NB4 (cell line): ENCODE measurements around the gene MEX3D.

ENCODE experiments used
- DNase-seq: peaks from one replicate; pipeline ENCODE4 v3.0.0; 2010; ENCODE audit warnings: low read depth
- H3K4me3 ChIP-seq: one replicate; pipeline ENCODE4 v1.5.1; 2011; ENCODE audit warnings: mild to moderate bottlenecking, low read depth, low read length, moderate library complexity
- MYC ChIP-seq: IDR thresholded peaks from 2 replicates; pipeline ENCODE4 v1.6.1; 2011; ENCODE audit warnings: low read depth, low read length
- POLR2A ChIP-seq: IDR thresholded peaks from 2 replicates; pipeline ENCODE4 v1.6.1; 2011; ENCODE audit warnings: mild to moderate bottlenecking; ENCODE audit not compliant: insufficient read length; ENCODE audit errors: extremely low read depth
- TF ChIP-seq, protein P1 (sequence below): IDR thresholded peaks from 2 replicates; pipeline ENCODE4 v1.6.1; 2011; ENCODE audit warnings: low read depth, low read length
- TF ChIP-seq, protein P2 (sequence below): IDR thresholded peaks from one replicate; pipeline ENCODE4 v1.5.1; 2012; ENCODE audit warnings: low read depth, low read length

Gene MEX3D

DNA sequence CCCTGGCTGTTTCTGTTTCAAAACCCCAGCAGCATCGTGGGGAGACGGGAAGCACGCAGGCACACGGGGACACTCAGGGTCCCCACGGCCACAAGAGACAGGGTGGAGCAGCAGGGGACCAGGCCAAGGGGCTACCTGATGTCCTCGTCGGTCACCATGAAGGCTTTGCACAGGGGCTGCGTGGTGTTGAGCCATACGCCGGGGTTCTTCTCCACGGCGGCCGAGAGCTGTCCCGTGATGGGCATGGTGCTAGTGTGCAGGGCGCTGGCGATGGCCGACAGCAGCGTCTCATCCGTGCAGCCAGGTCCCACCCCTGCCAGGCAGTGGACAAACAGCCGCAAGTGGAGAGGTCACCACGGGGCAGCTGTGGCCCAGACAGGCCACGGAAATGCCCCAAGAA lies 12.8 kb upstream of the MEX3D start:
- TF ChIP-seq, protein P1, sequence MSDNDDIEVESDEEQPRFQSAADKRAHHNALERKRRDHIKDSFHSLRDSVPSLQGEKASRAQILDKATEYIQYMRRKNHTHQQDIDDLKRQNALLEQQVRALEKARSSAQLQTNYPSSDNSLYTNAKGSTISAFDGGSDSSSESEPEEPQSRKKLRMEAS: no peak
- no peak for TF ChIP-seq POLR2A
- TF ChIP-seq MYC: no peak
- TF ChIP-seq, protein P2, sequence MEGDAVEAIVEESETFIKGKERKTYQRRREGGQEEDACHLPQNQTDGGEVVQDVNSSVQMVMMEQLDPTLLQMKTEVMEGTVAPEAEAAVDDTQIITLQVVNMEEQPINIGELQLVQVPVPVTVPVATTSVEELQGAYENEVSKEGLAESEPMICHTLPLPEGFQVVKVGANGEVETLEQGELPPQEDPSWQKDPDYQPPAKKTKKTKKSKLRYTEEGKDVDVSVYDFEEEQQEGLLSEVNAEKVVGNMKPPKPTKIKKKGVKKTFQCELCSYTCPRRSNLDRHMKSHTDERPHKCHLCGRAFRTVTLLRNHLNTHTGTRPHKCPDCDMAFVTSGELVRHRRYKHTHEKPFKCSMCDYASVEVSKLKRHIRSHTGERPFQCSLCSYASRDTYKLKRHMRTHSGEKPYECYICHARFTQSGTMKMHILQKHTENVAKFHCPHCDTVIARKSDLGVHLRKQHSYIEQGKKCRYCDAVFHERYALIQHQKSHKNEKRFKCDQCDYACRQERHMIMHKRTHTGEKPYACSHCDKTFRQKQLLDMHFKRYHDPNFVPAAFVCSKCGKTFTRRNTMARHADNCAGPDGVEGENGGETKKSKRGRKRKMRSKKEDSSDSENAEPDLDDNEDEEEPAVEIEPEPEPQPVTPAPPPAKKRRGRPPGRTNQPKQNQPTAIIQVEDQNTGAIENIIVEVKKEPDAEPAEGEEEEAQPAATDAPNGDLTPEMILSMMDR: no peak
- no peak overlapping the region for H3K4me3 ChIP-seq

DNA sequence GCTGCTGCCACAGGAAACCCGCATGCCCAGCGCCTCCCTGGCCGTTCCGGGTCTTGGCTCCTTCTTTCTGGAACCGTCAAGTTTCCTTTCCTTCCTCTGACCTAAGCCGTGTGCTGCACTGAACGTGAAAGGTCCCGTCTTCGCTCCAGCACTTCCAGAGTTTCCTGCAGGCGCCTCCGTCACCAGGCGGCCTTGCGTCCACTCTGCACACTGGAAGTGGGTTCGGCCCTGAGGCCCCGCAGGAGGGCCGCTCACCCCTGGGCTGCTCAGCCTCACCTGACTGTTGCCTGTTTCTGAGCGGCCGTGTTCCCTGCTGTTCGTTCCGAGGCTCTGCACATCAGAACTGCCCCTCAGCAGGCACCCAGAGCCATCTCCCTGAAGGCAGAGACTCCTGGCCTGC lies 12.3 kb upstream of the MEX3D start:
- H3K4me3 ChIP-seq: no peak overlapping the region
- TF ChIP-seq, protein P1: no peak
- TF ChIP-seq, protein P2: no peak
- no peak for TF ChIP-seq MYC
- TF ChIP-seq POLR2A: no peak
- no peak for DNase-seq

More for the DNA sequence above, 12.8 kb upstream of the MEX3D start:
- DNase-seq: no peak

DNA sequence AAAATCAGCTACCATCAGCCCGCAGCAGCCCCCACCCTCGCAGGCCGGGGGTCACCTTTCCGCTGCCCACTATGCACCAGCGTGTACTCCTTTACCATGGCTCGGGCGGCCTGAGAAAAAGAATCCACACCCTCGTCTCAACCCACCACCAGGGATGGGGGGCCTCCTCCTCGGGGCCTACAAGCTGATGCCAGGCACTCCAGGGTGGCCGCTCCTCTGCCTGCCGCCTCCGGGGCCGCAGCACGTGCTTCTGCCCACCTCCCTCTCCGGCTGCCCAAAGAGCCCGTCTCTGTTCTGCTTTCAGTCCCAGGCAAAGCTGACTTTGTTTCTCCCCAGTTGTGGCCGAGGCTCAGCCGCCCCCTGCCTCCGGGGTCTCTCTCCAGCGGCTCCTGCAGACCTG lies 11.1 kb upstream of the MEX3D start:
- TF ChIP-seq, protein P2: no peak
- H3K4me3 ChIP-seq: no peak overlapping the region
- DNase-seq: no peak

DNA sequence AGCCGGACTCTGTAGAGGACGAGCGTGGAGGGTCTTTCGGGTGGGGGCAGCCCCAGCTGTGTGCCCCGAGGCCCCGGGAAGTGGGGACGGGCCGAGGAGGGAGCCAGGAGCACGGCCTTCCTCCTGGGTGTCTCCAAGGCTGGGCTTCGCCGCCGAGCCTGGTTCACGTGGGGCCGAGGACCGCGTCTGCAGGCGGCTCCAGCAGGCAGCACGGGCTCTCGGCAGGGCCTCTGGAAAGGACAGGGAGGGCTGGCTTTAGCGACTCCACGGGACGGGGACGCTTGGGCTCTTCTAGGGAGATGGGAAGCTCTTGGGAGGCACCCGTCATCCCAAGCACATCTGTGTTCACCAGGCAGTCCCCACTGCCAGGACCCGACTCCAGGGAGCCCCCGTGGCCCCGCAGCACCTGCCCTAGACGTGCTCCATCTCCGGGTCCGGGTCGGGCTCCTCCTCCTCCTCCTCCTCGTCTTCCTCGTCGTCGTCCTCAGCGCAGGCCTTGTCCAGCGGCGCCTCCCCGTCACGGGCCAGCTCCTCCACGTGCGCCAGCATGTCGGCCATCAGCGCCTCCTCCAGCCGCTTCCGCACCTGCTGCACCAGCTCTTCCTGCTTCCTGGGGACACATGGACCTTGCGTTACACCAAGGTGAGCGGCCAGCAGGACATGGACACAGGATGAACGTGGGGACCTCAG lies 9.9 kb upstream of the MEX3D start:
- TF ChIP-seq, protein P1: no peak
- no peak for DNase-seq
- no peak overlapping the region for H3K4me3 ChIP-seq

- DNase-seq: no peak
- TF ChIP-seq MYC: no peak
- TF ChIP-seq, protein P2: no peak
- TF ChIP-seq, protein P1: no peak
- TF ChIP-seq POLR2A: no peak
- no peak overlapping the region for H3K4me3 ChIP-seq
Measured at GRCh38 chr19:1577090-1577928, 9.2 kb upstream of the MEX3D start.

GRCh38 chr19:1576242-1577089 lies 8.3 kb upstream of the MEX3D start:
- TF ChIP-seq POLR2A: no peak
- TF ChIP-seq, protein P2: no peak
- TF ChIP-seq, protein P1: no peak
- no peak for TF ChIP-seq MYC
- DNase-seq: no peak
- no peak overlapping the region for H3K4me3 ChIP-seq
